Measurements from ENCODE around the gene RPA1.
"Not testable (repeated sequence)": the region's sequence is repeated elsewhere in the genome, so short reads cannot be mapped to it uniquely, and the experiment has no call there.

The RPA1 gene

DNA sequence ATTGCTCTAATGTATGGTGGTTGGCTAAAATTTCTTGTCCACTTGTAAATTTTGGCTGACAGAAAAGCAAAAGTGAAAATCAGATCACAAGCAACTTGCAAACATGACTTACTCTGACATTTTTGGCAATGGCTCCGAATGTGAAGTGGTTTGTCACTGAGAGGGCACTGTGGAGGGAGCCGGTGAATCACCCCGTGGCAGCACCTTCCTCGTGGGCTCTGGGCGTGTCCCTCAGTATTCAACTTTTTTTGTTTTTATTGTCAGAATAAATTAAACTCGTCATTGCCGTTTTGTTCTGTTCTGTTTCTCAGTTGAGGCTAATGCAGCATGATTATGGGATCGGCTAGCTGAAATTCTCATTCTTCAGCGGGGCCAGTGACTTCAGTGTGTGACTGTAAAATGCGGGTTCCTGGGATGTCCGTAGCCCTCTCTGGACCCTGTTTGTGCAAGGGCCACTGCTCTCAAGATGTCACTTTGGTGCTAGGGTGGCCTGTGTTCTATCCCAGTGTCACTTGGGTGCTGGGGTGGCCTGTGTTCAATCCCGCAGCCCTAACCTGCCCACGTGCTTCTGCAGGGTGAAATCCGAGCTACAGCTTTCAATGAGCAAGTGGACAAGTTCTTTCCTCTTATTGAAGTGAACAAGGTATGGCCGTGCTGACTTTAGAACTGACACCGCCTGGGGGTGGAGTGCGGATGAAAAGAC lies 48.8 kb downstream of the RPA1 start:
- Histone ChIP-seq H3K9me3 (ENCODE audit: control insufficient read depth, insufficient read depth, low read length) (no peaks in the 10 kb centered on the region), H3K4me1 (ENCODE audit: insufficient read depth, low read length) (no peaks in the 10 kb centered on the region), H3K36me3 (ENCODE audit: insufficient read depth, low read length) (peaks cover 27% of the 10 kb centered on the region), H3K9ac (ENCODE audit: low read depth, low read length) (no peak overlapping the region)

DNA sequence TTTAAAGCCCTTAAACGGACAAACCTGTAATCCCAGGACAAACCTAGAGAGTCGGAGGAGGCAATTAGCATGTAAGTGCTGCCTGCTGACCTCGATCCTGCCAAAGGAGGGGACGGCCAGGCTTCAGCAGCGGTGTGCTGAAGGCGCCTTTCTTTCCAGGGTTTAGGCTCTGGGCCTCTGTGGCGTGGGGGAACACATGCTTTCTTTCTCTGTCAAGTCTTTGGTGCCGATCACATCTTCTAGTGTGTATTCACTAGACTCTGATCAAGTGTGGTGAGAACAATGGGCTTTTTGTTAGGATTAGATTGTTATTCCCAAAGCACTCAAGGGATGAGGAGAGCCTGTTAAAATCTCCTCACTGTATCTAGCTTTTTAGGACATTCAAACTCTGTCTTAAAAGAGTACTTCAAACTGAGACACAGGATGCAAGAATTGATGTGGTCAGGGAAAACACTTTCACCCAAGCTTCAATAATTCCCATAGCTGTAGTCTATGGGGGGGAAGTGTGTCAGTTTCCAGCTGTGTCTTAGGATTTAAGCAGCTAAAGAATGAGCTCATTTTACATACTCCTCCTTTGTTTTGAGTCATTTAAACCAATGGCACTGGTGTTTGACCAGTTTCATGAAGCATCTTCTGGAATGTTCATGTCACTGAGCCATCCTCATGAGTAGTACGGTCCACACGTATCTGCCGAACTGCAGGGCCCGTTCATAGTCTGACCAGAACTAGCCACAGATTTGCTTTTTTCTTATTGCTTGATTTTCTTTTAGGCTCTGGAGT lies 51.2 kb downstream of the RPA1 start:
- H3K9me3 ChIP-seq (ENCODE audit: control insufficient read depth, insufficient read depth, low read length) = no peaks in the 10 kb centered on the region
- peaks cover 39% of the 10 kb centered on the region for H3K36me3 ChIP-seq (ENCODE audit: insufficient read depth, low read length)
- H3K4me1 ChIP-seq (ENCODE audit: insufficient read depth, low read length) = no peaks in the 10 kb centered on the region
- H3K9ac ChIP-seq (ENCODE audit: low read depth, low read length) = no peak overlapping the region

DNA sequence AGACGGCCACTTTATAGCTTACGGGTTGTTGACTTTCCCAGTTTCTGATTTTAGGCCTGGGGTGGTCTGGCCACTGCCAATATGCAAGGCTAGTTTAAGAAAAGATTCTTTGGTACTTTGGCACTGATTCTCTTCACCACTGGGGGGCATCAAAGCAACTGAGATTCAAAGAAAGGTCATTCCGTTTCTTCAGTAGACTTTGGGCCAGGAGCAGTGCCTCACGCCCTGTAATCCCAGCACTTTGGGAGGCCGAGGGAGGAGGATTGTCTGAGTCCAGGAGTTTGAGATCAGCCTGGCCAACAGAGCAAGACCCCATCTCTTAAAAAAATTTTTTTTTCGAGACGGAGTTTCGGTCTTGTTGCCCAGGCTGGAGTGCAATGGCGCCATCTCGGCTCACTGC lies 53.0 kb downstream of the RPA1 start:
- Histone ChIP-seq H3K9me3 (ENCODE audit: control insufficient read depth, insufficient read depth, low read length) (no peaks in the 10 kb centered on the region), H3K9ac (ENCODE audit: low read depth, low read length) (no peak overlapping the region), H3K36me3 (ENCODE audit: insufficient read depth, low read length) (peaks cover 31% of the 10 kb centered on the region), H3K4me1 (ENCODE audit: insufficient read depth, low read length) (no peaks in the 10 kb centered on the region)

DNA sequence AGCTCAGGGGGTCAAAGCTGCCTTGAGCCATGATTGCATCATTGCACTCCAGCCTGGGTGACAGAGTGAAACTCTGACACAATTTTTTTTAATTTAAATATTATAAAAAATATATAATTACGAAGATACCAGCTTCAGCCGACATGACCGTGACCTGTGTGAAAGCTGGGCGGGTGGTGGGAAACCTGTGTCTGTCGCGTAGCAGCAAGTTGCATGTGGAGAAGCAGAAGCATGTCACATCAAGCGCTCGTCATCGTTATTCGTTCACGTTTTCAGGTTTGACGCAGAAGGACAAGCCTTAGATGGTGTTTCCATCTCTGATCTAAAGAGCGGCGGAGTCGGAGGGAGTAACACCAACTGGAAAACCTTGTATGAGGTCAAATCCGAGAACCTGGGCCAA lies 53.7 kb downstream of the RPA1 start:
- H3K9ac ChIP-seq (ENCODE audit: low read depth, low read length) = no peak overlapping the region
- peaks cover 38% of the 10 kb centered on the region for H3K36me3 ChIP-seq (ENCODE audit: insufficient read depth, low read length)
- H3K9me3 ChIP-seq (ENCODE audit: control insufficient read depth, insufficient read depth, low read length) = no peaks in the 10 kb centered on the region
- no peaks in the 10 kb centered on the region for H3K4me1 ChIP-seq (ENCODE audit: insufficient read depth, low read length)

DNA sequence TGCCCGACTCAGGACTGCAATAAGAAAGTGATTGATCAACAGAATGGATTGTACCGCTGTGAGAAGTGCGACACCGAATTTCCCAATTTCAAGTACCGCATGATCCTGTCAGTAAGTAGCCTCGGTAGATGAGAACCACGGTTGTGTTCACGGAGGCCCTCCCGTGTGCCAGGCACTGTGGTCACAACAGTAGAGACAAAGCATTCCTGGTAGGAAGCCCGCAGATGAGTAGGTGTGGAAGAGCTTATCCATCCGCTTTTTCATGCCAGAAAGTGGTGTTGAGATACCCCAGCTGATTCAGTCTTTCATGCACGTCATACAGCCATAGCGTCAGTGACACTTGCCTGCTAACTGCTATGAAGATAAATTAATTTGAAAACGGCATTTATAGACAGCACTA lies 58.9 kb downstream of the RPA1 start:
- H3K36me3 ChIP-seq (ENCODE audit: insufficient read depth, low read length) = peaks cover 43% of the 10 kb centered on the region
- no peak overlapping the region for H3K9ac ChIP-seq (ENCODE audit: low read depth, low read length)
- H3K9me3 ChIP-seq (ENCODE audit: control insufficient read depth, insufficient read depth, low read length) = no peaks in the 10 kb centered on the region
- H3K4me1 ChIP-seq (ENCODE audit: insufficient read depth, low read length) = no peaks in the 10 kb centered on the region

DNA sequence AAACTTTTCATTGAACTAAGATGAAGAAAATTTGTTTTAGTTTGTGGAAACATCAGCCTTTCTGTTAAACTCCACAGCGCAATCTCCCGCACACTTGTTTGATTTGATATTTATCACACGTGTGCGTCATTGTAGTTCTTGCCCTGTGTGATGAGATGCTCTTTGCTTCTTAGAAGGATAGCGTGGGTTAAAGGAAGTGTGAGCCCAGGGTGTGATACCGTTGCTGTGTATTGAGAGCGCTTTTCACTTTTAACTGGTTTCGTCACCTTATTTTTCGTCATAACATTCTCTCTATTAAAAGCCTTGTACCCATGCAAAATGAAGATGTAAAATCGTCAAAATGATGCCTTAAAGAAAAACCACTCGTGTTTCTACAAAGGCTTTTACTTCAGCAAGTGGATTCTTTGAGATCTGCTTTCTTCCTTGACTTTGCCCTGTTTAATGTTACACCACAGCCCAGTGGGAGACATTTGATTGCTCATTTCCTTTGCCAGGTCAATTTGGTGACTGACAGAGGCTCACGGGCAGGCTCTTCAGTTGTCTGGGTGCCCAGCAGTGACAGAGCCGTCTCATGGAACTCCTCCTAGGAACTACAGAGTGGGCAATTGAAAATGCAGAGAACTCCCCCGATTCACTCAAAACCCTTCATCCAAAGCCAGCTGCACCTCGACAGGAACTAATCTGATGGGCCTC lies 61.1 kb downstream of the RPA1 start:
- Histone ChIP-seq H3K4me1 (ENCODE audit: insufficient read depth, low read length) (no peaks in the 10 kb centered on the region), H3K9me3 (ENCODE audit: control insufficient read depth, insufficient read depth, low read length) (no peaks in the 10 kb centered on the region), H3K9ac (ENCODE audit: low read depth, low read length) (no peak overlapping the region), H3K36me3 (ENCODE audit: insufficient read depth, low read length) (peaks cover 26% of the 10 kb centered on the region)

DNA sequence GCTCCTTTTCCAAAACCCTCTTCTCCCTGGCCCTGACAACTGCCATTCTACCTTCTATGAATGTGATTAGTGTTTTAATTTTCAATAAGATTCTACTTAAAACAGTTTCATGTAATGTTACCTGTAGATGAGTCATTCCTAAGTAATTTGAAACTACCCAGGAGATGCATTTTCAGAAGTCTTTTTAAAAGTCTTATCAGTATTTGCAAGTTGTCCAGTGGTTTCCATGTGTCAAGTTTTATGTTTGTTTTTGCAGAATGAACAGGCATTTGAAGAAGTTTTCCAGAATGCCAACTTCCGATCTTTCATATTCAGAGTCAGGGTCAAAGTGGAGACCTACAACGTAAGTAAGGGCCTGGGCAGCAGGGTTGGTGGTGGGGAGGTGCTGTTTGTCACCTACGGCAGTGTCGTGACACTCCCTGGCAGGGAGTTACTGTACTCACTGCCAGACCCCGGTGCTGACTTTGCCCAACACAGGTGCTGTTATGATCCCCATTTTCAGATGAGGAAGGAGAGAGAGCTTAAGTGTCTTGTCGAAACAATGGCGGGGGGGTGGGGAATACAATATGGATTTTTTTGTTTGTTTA lies 65.0 kb downstream of the RPA1 start:
- Histone ChIP-seq H3K4me1 (ENCODE audit: insufficient read depth, low read length) (no peaks in the 10 kb centered on the region), H3K36me3 (ENCODE audit: insufficient read depth, low read length) (peaks cover 22% of the 10 kb centered on the region), H3K9ac (ENCODE audit: low read depth, low read length) (no peak overlapping the region), H3K9me3 (ENCODE audit: control insufficient read depth, insufficient read depth, low read length) (no peaks in the 10 kb centered on the region)

DNA sequence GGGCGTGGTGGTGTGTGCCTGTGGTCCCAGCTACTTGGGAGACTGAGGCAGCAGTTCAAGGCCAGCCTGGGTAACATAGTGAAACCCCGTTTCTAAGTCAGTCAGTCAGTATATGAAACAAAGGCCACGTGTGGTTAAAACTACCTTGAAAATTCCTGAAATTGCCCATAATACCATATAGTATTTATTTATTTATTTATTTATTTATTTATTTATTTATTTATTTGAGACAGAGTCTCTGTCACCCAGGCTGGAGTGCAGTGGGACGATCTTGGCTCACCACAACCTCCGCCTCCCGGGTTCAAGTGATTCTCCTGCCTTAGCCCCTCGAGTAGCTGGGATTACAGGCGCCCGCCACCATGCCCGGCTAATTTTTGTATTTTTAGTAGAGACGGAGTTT lies 65.7 kb downstream of the RPA1 start:
- H3K9me3 ChIP-seq (ENCODE audit: control insufficient read depth, insufficient read depth, low read length); H3K4me1 ChIP-seq (ENCODE audit: insufficient read depth, low read length); H3K9ac ChIP-seq (ENCODE audit: low read depth, low read length): not testable (repeated sequence)
- H3K36me3 ChIP-seq (ENCODE audit: insufficient read depth, low read length) = peaks cover 22% of the 10 kb centered on the region

DNA sequence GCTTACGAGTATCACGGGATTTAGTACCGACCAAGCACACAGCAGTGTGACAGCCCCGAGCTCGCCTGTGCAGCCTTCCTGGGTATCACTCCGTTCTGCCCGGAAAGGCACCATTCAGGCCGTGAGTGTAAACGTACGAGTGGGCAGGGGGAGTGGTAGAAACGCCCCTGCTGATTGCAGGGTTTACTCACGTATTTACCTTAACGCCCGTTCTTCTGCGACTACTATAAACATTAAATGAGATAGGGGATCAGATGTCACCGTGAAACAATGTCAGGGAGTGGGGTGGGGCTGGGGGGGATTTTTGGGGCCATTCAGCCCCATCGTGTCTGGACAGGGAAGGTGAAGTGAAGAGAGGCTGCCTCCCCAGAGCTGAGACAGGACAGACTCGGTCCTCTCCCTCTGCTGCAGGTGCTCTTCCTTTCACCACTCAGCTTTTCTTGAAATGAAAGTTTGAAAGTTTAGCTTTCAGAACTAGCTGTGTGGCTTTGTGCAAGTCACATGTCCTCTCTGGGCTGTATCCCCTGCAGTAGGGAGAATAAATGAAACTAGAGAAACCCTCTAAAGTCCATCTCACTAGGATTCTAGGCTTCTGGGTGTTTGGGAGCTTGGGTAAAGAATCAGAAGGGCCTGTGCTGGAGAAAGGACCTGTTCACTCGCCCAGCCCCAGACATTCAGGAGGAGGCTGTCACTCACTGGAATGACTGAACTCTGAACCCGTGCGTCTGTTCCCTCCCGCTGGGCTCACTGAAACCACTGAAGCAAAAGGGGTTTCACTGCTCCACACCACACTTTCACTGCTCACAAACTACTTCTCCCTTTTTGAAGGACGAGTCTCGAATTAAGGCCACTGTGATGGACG lies 66.7 kb downstream of the RPA1 start:
- Histone ChIP-seq H3K4me1 (ENCODE audit: insufficient read depth, low read length) (no peaks in the 10 kb centered on the region), H3K36me3 (ENCODE audit: insufficient read depth, low read length) (peaks cover 19% of the 10 kb centered on the region), H3K9me3 (ENCODE audit: control insufficient read depth, insufficient read depth, low read length) (no peaks in the 10 kb centered on the region), H3K9ac (ENCODE audit: low read depth, low read length) (no peak overlapping the region)

DNA sequence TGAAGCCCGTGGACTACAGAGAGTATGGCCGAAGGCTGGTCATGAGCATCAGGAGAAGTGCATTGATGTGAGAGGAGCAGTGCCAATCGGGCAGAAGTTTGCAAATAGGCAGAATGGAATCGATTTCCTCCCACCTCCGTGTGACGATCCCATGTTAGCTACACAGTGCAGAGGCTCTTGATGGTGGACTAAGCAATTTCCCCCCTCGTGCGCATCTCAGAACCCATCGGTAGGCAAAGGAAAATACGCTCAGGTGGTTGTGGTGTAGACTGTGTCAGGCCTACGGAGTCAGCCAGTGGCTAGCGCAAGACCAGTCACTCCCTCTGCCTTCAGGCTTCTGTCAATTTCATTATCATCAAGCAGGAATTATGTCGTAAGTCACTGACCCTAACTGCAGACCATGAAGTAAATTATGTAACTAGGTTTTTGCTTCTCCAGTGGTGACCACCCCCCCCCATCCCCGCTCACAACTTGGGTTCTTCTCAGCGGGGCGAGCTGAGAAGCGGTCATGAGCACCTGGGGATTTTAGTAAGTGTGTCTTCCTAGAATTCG lies 67.4 kb downstream of the RPA1 start:
- H3K9ac ChIP-seq (ENCODE audit: low read depth, low read length) = no peak overlapping the region
- peaks cover 19% of the 10 kb centered on the region for H3K36me3 ChIP-seq (ENCODE audit: insufficient read depth, low read length)
- no peaks in the 10 kb centered on the region for H3K9me3 ChIP-seq (ENCODE audit: control insufficient read depth, insufficient read depth, low read length)
- H3K4me1 ChIP-seq (ENCODE audit: insufficient read depth, low read length) = no peaks in the 10 kb centered on the region

DNA sequence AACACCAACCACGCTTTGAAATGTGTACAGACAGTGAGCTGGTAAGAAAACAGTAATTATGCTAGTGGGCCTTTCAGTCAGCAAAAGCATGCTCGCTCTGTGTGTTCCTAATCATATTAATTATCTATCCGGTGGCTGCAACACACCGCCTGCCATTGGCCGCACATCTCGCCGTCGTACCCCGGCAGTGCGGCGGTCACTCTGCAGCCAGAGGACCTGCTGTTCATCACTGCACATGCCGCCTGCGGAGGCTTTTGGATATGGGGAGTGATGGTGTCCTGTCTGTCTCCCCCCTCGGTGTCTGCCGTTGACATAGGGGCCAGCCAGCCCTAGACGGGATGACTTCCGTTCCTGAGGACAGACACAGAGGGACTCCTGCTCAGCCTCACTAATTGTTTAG lies 68.5 kb downstream of the RPA1 start:
- H3K9me3 ChIP-seq (ENCODE audit: control insufficient read depth, insufficient read depth, low read length) = no peaks in the 10 kb centered on the region
- no peaks in the 10 kb centered on the region for H3K4me1 ChIP-seq (ENCODE audit: insufficient read depth, low read length)
- H3K9ac ChIP-seq (ENCODE audit: low read depth, low read length) = no peak overlapping the region
- H3K36me3 ChIP-seq (ENCODE audit: insufficient read depth, low read length) = peaks cover 12% of the 10 kb centered on the region

DNA sequence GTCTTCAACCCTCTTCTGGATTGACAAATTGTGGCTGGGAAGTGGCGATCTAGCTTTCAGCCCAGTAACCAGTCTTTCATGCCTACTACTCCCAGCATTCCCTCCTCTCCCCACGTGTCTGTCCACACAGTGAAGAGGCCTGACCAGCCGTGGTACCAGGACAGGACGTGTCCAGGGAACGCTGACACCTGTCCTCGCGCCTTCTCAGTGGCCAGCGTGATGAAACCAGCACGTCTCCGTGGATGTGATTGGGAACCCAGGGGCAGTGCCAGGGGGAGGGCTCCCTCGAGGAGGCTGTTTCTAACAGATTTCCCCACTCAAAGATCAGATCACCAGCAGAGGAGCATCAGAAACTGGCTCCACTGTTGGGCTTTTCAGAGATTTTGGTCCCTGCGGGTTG lies 69.1 kb downstream of the RPA1 start:
- no peak overlapping the region for H3K9ac ChIP-seq (ENCODE audit: low read depth, low read length)
- H3K9me3 ChIP-seq (ENCODE audit: control insufficient read depth, insufficient read depth, low read length) = no peaks in the 10 kb centered on the region
- H3K4me1 ChIP-seq (ENCODE audit: insufficient read depth, low read length) = no peaks in the 10 kb centered on the region
- peaks cover 12% of the 10 kb centered on the region for H3K36me3 ChIP-seq (ENCODE audit: insufficient read depth, low read length)

DNA sequence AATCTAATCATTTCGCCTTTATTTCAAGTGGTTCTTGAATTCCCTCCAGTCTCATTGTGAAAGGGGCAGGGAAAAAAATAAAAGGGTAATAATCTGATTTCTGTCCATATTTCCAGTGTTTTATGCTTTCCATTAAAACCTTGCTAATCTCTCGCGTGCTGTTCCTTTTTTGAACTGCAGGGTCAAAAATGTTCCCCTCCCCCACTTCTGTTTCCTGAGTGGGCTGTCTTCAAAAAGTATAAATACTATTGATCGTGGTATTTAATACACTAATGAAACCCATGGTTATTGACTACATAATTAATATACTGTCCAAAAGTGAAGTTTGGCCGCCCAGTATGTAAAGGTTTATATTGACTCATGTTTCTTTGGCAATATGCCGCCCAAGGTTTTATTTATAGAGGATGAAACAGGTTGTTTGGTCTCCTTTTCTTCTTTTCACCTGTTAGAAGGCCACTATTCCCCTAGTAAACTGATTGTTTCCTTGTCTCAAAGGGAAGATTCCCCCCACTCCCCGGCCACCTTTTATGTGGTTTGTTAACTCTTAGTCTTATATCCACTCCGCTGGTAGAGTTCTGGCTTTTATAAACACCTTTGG lies 69.7 kb downstream of the RPA1 start:
- no peaks in the 10 kb centered on the region for H3K4me1 ChIP-seq (ENCODE audit: insufficient read depth, low read length)
- no peak overlapping the region for H3K9ac ChIP-seq (ENCODE audit: low read depth, low read length)

More for the DNA sequence above, 69.7 kb downstream of the RPA1 start:
- H3K9me3 ChIP-seq (ENCODE audit: control insufficient read depth, insufficient read depth, low read length) = no peaks in the 10 kb centered on the region
- H3K36me3 ChIP-seq (ENCODE audit: insufficient read depth, low read length) = peaks cover 12% of the 10 kb centered on the region
